A549 (cell line): Measurements from ENCODE around the gene TM4SF20.
"Not testable (repeated sequence)": the region's sequence is repeated elsewhere in the genome, so short reads cannot be mapped to it uniquely, and the experiment has no call there.

ENCODE experiments used
- BHLHE40 ChIP-seq: IDR thresholded peaks from 2 replicates; pipeline ENCODE4 v1.6.1; 2012; ENCODE audit warnings: low read depth, low read length, inconsistent platforms
- CEBPB ChIP-seq, 2 experiments: fragments of >200 bp in 1 of 2; sonication (Bioruptor Twin) in 1 of 2; formaldehyde crosslinking in 1 of 2; IDR thresholded peaks; 2 replicates each; pipeline ENCODE4 v1.6.1; 2012 to 2016
- CHD4 ChIP-seq: fragments of 200-600 bp; sonication (generic); IDR thresholded peaks from 2 replicates; pipeline ENCODE4 v1.6.1; 2016; ENCODE audit warnings: antibody characterized with exemption, mild to moderate bottlenecking, borderline replicate concordance
- CTCF ChIP-seq: fragments of >200 bp; sonication (Bioruptor Twin); formaldehyde crosslinking; IDR thresholded peaks from 3 replicates; pipeline ENCODE4 v1.5.1; 2016
- EHMT2 ChIP-seq: fragments of 200-600 bp; sonication (generic); IDR thresholded peaks from 2 replicates; pipeline ENCODE4 v1.6.1; 2016; ENCODE audit warnings: antibody characterized with exemption, low read depth, mild to moderate bottlenecking, moderate library complexity
- EP300 ChIP-seq, 2 experiments: fragments of >200 bp; sonication (Bioruptor Twin); formaldehyde crosslinking; IDR thresholded peaks; 2 replicates in 1 of 2; 3 replicates in 1 of 2; pipeline ENCODE4 v1.6.1; 2016 to 2017
- FOSL2 ChIP-seq, 2 experiments: fragments of 450-650 bp in 1 of 2; fragments of >200 bp in 1 of 2; sonication (Bioruptor Twin) in 1 of 2; formaldehyde crosslinking; IDR thresholded peaks; 2 replicates each; pipeline versions ENCODE4 v1.5.0 to v1.6.1; 2016 to 2020; ENCODE audit warnings: mild to moderate bottlenecking in 1 of 2, moderate library complexity in 1 of 2
- MAZ ChIP-seq: fragments of 150-350 bp; IDR thresholded peaks from 2 replicates; pipeline ENCODE4 v1.6.1; 2014; ENCODE audit warnings: antibody characterized with exemption, low read depth, low read length, borderline replicate concordance
- NPAS2 ChIP-seq: fragments of 250-450 bp; sonication (Bioruptor Pico); IDR thresholded peaks from 2 replicates; pipeline ENCODE4 v1.8.0; 2022; ENCODE audit warnings: mild to moderate bottlenecking, moderate library complexity, borderline replicate concordance
- POLR2A ChIP-seq: IDR thresholded peaks from 2 replicates; pipeline ENCODE4 v1.6.1; 2012; ENCODE audit warnings: mild to moderate bottlenecking, low read length
- RAD21 ChIP-seq, 2 experiments: fragments of >200 bp in 1 of 2; sonication (Bioruptor Twin) in 1 of 2; formaldehyde crosslinking in 1 of 2; IDR thresholded peaks in 1 of 2; conservative IDR thresholded peaks in 1 of 2; 2 replicates in 1 of 2; 3 replicates in 1 of 2; pipeline ENCODE4 v1.6.1; 2012 to 2018; ENCODE audit warnings: inconsistent platforms in 1 of 2
- RFX5 ChIP-seq: fragments of 450-650 bp; IDR thresholded peaks from 2 replicates; pipeline ENCODE4 v1.7.1; 2014; ENCODE audit warnings: antibody characterized with exemption, mild to moderate bottlenecking, moderate library complexity
- RNF2 ChIP-seq: fragments of 200-600 bp; sonication (generic); IDR thresholded peaks from 2 replicates; pipeline ENCODE4 v1.6.1; 2016; ENCODE audit warnings: low read depth, mild to moderate bottlenecking, antibody characterized with exemption, moderate library complexity, borderline replicate concordance
- SMC3 ChIP-seq: fragments of >200 bp; sonication (Bioruptor Twin); formaldehyde crosslinking; IDR thresholded peaks from 3 replicates; pipeline ENCODE4 v1.6.1; 2018; ENCODE audit warnings: inconsistent platforms

GRCh38 chr2:227382241-227382835 lies 3.2 kb upstream of the TM4SF20 start:
- TF ChIP-seq MAZ; BHLHE40; CTCF; EP300 (IDR thresholded peaks at IDR 0.05); CHD4; NPAS2 (CRISPR knock-in tag); RNF2; RFX5; FOSL2 (IDR thresholded peaks at IDR 0.05); FOSL2 (CRISPR knock-in tag; IDR thresholded peaks at IDR 0.05); POLR2A; SMC3; CEBPB (IDR thresholded peaks at IDR 0.05); RAD21 (conservative IDR thresholded peaks at IDR 0.05 in 1 of 2, IDR thresholded peaks at IDR 0.05 in 1 of 2); EHMT2: not testable (repeated sequence)
